H1 (cell line): ENCODE measurements around the gene SRPX2. TPM values are rescaled to one million over a fixed set of nuclear protein-coding genes. Genes with fewer than 3 reads are reported as not detected.

ENCODE experiments used
- CTCF ChIA-PET: fragments of 300-600 bp; sonication (Branson Sonifier 250); formaldehyde crosslinking; loops from one replicate; lab custom pipeline; 2021; ENCODE audit not compliant: partially characterized antibody; lab: Charles Lee
- POLR2A ChIA-PET: fragments of 300-600 bp; sonication (Branson Sonifier 250); formaldehyde crosslinking; loops from one replicate; lab custom pipeline; 2021; ENCODE audit warnings: inconsistent platforms; ENCODE audit not compliant: partially characterized antibody; lab: Charles Lee
- DNase-seq, 2 experiments: peaks; one replicate each; pipeline versions ENCODE4 v3.0.0 to v3.0.0-alpha.2; 2010 to 2022; ENCODE audit warnings: low spot score in 2 of 2, low read depth in 1 of 2, mixed read lengths in 1 of 2
- FAIRE-seq: peaks from 2 replicates; lab custom pipeline; 2011; peaks lifted over from hg19 to GRCh38; lab: Jason Lieb, UNC
- H2AFZ ChIP-seq: 2 replicates; pipeline ENCODE4 v1.8.1; 2012; ENCODE audit warnings: low read length, inconsistent platforms
- H2AK5ac ChIP-seq: 2 replicates; pipeline ENCODE4 v1.6.1; 2013; ENCODE audit warnings: low read depth, low read length
- H2BK120ac ChIP-seq: replicated peaks from 2 replicates; pipeline ENCODE3; 2013; ENCODE audit warnings: low read depth, low read length, inconsistent platforms
- H2BK12ac ChIP-seq: 2 replicates; pipeline ENCODE4 v1.6.1; 2013; ENCODE audit warnings: low read depth, low read length
- H2BK15ac ChIP-seq: 2 replicates; pipeline ENCODE4 v1.6.1; 2013; ENCODE audit warnings: low read length
- H2BK20ac ChIP-seq: 2 replicates; pipeline ENCODE4 v1.6.1; 2013; ENCODE audit warnings: low read length
- H2BK5ac ChIP-seq: 2 replicates; pipeline ENCODE4 v1.6.1; 2013; ENCODE audit warnings: low read depth, low read length
- H3K14ac ChIP-seq: 2 replicates; pipeline ENCODE4 v1.6.1; 2013; ENCODE audit warnings: inconsistent platforms; ENCODE audit not compliant: insufficient read length
- H3K18ac ChIP-seq: 2 replicates; pipeline ENCODE4 v1.6.1; 2013; ENCODE audit warnings: low read length; ENCODE audit errors: extremely low read depth
- H3K23ac ChIP-seq: 2 replicates; pipeline ENCODE4 v1.6.1; 2013; ENCODE audit warnings: inconsistent platforms; ENCODE audit not compliant: insufficient read length
- H3K23me2 ChIP-seq: 2 replicates; pipeline ENCODE4 v1.6.1; 2013; ENCODE audit warnings: low read depth, low read length
- H3K27ac ChIP-seq: 2 replicates; pipeline ENCODE4 v1.6.1; 2011; ENCODE audit warnings: low read depth, low read length, inconsistent platforms
- H3K27me3 ChIP-seq, 4 experiments: replicated peaks in 1 of 4; 1 replicate in 1 of 4; 2 replicates in 3 of 4; pipeline versions ENCODE4 v1.6.1 to v1.8.1; 2011 to 2013; ENCODE audit warnings: low read length in 3 of 4, mild to moderate bottlenecking in 3 of 4, inconsistent platforms in 2 of 4, mixed read lengths in 2 of 4, moderate library complexity in 1 of 4; ENCODE audit not compliant: control insufficient read depth in 3 of 4, insufficient read depth in 3 of 4; ENCODE audit errors: extremely low read depth in 1 of 4
- H3K36me3 ChIP-seq, 4 experiments: 2 replicates each; pipeline versions ENCODE4 v1.6.1 to v1.8.1; 2011 to 2013; ENCODE audit warnings: mild to moderate bottlenecking in 4 of 4, low read length in 3 of 4, moderate library complexity in 2 of 4, control low read depth in 1 of 4, inconsistent platforms in 1 of 4; ENCODE audit not compliant: insufficient read depth in 4 of 4, control insufficient read depth in 2 of 4
- H3K4ac ChIP-seq: replicated peaks from 2 replicates; pipeline ENCODE3; 2013; ENCODE audit warnings: low read length, low read depth, mixed read lengths, inconsistent platforms; ENCODE audit not compliant: insufficient read length
- H3K4me1 ChIP-seq, 4 experiments: replicated peaks in 1 of 4; 1 replicate in 1 of 4; 2 replicates in 3 of 4; pipeline versions ENCODE4 v1.6.1 to v1.8.1; 2011 to 2013; ENCODE audit warnings: low read length in 3 of 4, inconsistent platforms in 2 of 4, mixed read lengths in 1 of 4; ENCODE audit not compliant: insufficient read depth in 4 of 4, control insufficient read depth in 3 of 4
- H3K4me2 ChIP-seq, 2 experiments: 2 replicates each; pipeline versions ENCODE4 v1.6.1 to v1.8.1; 2011 to 2013; ENCODE audit warnings: low read depth in 2 of 2, low read length in 2 of 2, control low read depth in 1 of 2, inconsistent platforms in 1 of 2, mild to moderate bottlenecking in 1 of 2; ENCODE audit not compliant: insufficient read depth in 1 of 2
- H3K4me3 ChIP-seq, 4 experiments: fragments of 200-600, 300-600 bp in 1 of 4; sonication (generic), shearing (Covaris generic), sonication (Bioruptor Twin) in 1 of 4; 2 replicates each; pipeline versions ENCODE4 v1.5.1 to v1.8.1; 2011 to 2016; ENCODE audit warnings: low read length in 4 of 4, low read depth in 3 of 4, control low read depth in 2 of 4, inconsistent platforms in 2 of 4, mild to moderate bottlenecking in 2 of 4, mixed read lengths in 1 of 4, moderate library complexity in 1 of 4; ENCODE audit not compliant: insufficient read depth in 2 of 4; ENCODE audit errors: extremely low read depth in 1 of 4
- H3K56ac ChIP-seq: replicated peaks from 2 replicates; pipeline ENCODE3; 2013; ENCODE audit warnings: low read depth, mild to moderate bottlenecking, mixed read lengths, low read length, inconsistent platforms; ENCODE audit not compliant: insufficient read length
- H3K79me1 ChIP-seq: 2 replicates; pipeline ENCODE4 v1.6.1; 2013; ENCODE audit warnings: low read depth, low read length, control low read depth
- H3K79me2 ChIP-seq, 2 experiments: 2 replicates each; pipeline versions ENCODE4 v1.6.1 to v1.8.1; 2012 to 2013; ENCODE audit warnings: low read length in 2 of 2, mild to moderate bottlenecking in 2 of 2, inconsistent platforms in 1 of 2; ENCODE audit not compliant: insufficient read depth in 2 of 2, control insufficient read depth in 1 of 2
- H3K9ac ChIP-seq, 4 experiments: replicated peaks in 1 of 4; 1 replicate in 1 of 4; 2 replicates in 3 of 4; pipeline versions ENCODE4 v1.6.1 to v1.8.1; 2011 to 2013; ENCODE audit warnings: low read depth in 3 of 4, low read length in 3 of 4, control low read depth in 2 of 4, mild to moderate bottlenecking in 2 of 4, moderate library complexity in 2 of 4, inconsistent platforms in 1 of 4; ENCODE audit errors: extremely low read depth in 1 of 4
- H3K9me3 ChIP-seq, 2 experiments: 2 replicates each; pipeline versions ENCODE4 v1.6.1 to v1.8.1; 2012 to 2013; ENCODE audit warnings: mild to moderate bottlenecking in 2 of 2, moderate library complexity in 2 of 2, control low read depth in 1 of 2, inconsistent platforms in 1 of 2, low read depth in 1 of 2, low read length in 1 of 2, mixed read lengths in 1 of 2; ENCODE audit not compliant: insufficient read depth in 2 of 2
- H4K20me1 ChIP-seq, 2 experiments: replicated peaks in 1 of 2; 2 replicates each; pipeline versions ENCODE3 to v1.8.1; 2011 to 2013; ENCODE audit warnings: inconsistent platforms in 2 of 2, low read length in 2 of 2, mild to moderate bottlenecking in 1 of 2; ENCODE audit not compliant: insufficient read depth in 2 of 2, control insufficient read depth in 1 of 2
- H4K5ac ChIP-seq: 2 replicates; pipeline ENCODE4 v1.6.1; 2013; ENCODE audit warnings: low read length, low read depth, mixed read lengths, inconsistent platforms; ENCODE audit not compliant: insufficient read length
- H4K8ac ChIP-seq: 2 replicates; pipeline ENCODE4 v1.8.0; 2013; ENCODE audit warnings: mild to moderate bottlenecking, moderate library complexity, low read length, inconsistent platforms; ENCODE audit not compliant: insufficient read depth; ENCODE audit errors: extremely low read depth
- H4K91ac ChIP-seq: replicated peaks from 2 replicates; pipeline ENCODE3; 2013; ENCODE audit warnings: low read length, mixed read lengths, inconsistent platforms; ENCODE audit not compliant: insufficient read length
- CEBPB ChIP-seq: IDR thresholded peaks from 2 replicates; pipeline ENCODE4 v1.6.1; 2012; ENCODE audit warnings: low read depth, low read length
- CHD2 ChIP-seq: IDR thresholded peaks from 2 replicates; pipeline ENCODE4 v1.6.1; 2012; ENCODE audit warnings: low read length, improper control_type of control experiment
- HDAC6 ChIP-seq: IDR thresholded peaks from one replicate; pipeline ENCODE4 v1.7.1; 2012; ENCODE audit warnings: low read depth, mild to moderate bottlenecking, inconsistent platforms, low read length, moderate library complexity
- SRF ChIP-seq: IDR thresholded peaks from 2 replicates; pipeline ENCODE4 v1.6.1; 2011; ENCODE audit warnings: mild to moderate bottlenecking, low read depth, low read length, moderate library complexity
- WGBS, 2 experiments: shearing (Covaris generic) in 1 of 2; methylation state at CpG; one replicate each; pipeline versions ENCODE4 v1.1.6 to v1.1.7; 2013 to 2015; ENCODE audit warnings: low lambda C conversion rate in 2 of 2, mixed read lengths in 2 of 2, inconsistent platforms in 1 of 2, low coverage in 1 of 2, missing lambda C conversion rate in 1 of 2; ENCODE audit not compliant: insufficient replicate concordance in 2 of 2, insufficient coverage in 1 of 2, insufficient read length in 1 of 2; ENCODE audit errors: extremely low coverage in 1 of 2, missing lambda C conversion rate in 1 of 2; 5-methylcytosine and 5-hydroxymethylcytosine counted together
- polyA plus RNA-seq, 7 experiments: library from polyadenylated mRNA; depleted of rRNA in 3 of 7; stranded (reverse) in 5 of 7; unstranded in 2 of 7; fragments of >200 nt in 5 of 7; fragments of 200-250 nt in 2 of 7; gene quantifications; 1 replicate in 5 of 7; 2 replicates in 1 of 7; 4 replicates in 1 of 7; pipeline versions ENCODE4 v1.2.1 to v1.2.3, GENCODE V29; 2011 to 2013; ENCODE audit warnings: missing spikeins in 2 of 7, mixed read lengths in 2 of 7
- total RNA-seq: library from RNA; stranded (reverse); fragmentation: NEBNext Ultra II Directional; extraction: Animal tissue kit (Norgen Biotek cat#: 25700); gene quantifications from 2 replicates; pipeline ENCODE4 v1.2.1, GENCODE V29; 2021
- TF ChIP-seq, protein P1 (sequence below), 3 experiments: IDR thresholded peaks; 1 replicate in 2 of 3; 2 replicates in 1 of 3; pipeline versions ENCODE4 v1.5.1 to v1.6.1; 2011; ENCODE audit warnings: low read length in 3 of 3, mild to moderate bottlenecking in 3 of 3, inconsistent platforms in 2 of 3, low read depth in 1 of 3, moderate library complexity in 1 of 3; ENCODE audit not compliant: insufficient read depth in 1 of 3; ENCODE audit errors: control extremely low read depth in 1 of 3

Gene SRPX2
- total and polyA plus RNA-seq, 2 of the 8 experiments (the other 6 are each of a cell fraction or from before 2014, with no cell fraction given) = not detected

DNA sequence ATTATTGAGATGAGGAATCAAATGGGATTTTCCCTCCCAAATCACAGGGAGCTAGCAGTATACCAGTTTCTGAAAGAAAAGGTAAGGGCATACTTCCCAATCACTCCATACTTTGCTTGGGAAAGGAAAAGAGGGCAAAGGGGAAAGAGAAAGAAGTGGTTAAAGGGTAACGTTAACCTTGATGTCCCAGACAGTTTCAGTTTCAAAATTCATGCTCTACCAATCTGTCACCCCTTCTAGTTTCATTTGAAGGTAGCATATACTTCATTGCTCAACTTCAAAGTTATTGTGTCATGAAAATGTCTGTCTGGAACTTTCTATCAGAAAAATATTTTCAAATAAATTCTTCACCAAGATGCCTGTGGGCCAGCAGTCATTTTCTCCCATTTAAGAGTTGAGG lies 43.2 kb upstream of the SRPX2 start:
- H3K27ac ChIP-seq = no peak overlapping the region
- H3K23ac ChIP-seq = no peak overlapping the region
- ChIA-PET CTCF (no interaction called here), POLR2A (interaction anchor here (1.4 kb wide), 1 partner anchor 36 kb away, joined by 5 read pairs; the partner anchor contains the start of gene TSPAN6)
- H3K9ac ChIP-seq = no peak overlapping the region
- peaks cover 0 to 9% (median 0%) of the 10 kb centered on the region in 4 experiments; a peak in 2 of 7 replicates for H3K4me1 ChIP-seq
- no peaks in the 10 kb centered on the region for H3K9me3 ChIP-seq
- H3K4ac ChIP-seq = no peak overlapping the region
- H2BK15ac ChIP-seq = no peak overlapping the region
- H4K8ac ChIP-seq = no peak overlapping the region
- H4K91ac ChIP-seq = no peak overlapping the region
- 88% methylated on average over 1 of the region's 1 CpG; no CpG with 5 or more reads in 1 of the 2 experiments for WGBS, 2 experiments
- no peak overlapping the region; the same call in 1 of the 2 replicates for H3K18ac ChIP-seq
- no peaks in the 10 kb centered on the region for H3K79me2 ChIP-seq
- no peak overlapping the region for H2BK20ac ChIP-seq
- no peak overlapping the region for H3K4me2 ChIP-seq
- no peak overlapping the region for H2AFZ ChIP-seq
- no peak overlapping the region for H2BK12ac ChIP-seq
- no peaks in the 10 kb centered on the region for H3K27me3 ChIP-seq
- H3K36me3 ChIP-seq = no peaks in the 10 kb centered on the region
- no peak for FAIRE-seq
- H2AK5ac ChIP-seq = no peak overlapping the region
- H4K5ac ChIP-seq = no peak overlapping the region
- no peaks in the 10 kb centered on the region for H3K23me2 ChIP-seq
- H4K20me1 ChIP-seq = no peaks in the 10 kb centered on the region
- H3K56ac ChIP-seq = no peak overlapping the region
- no peak overlapping the region for H2BK120ac ChIP-seq
- H3K4me3 ChIP-seq = no peak overlapping the region
- no peak for DNase-seq
- H3K14ac ChIP-seq = no peak overlapping the region
- no peak overlapping the region for H2BK5ac ChIP-seq
- H3K79me1 ChIP-seq = no peaks in the 10 kb centered on the region
- TF ChIP-seq SRF (no peak), HDAC6 (no peak), CEBPB (no peak), CHD2 (no peak)
- TF ChIP-seq, protein P1, sequence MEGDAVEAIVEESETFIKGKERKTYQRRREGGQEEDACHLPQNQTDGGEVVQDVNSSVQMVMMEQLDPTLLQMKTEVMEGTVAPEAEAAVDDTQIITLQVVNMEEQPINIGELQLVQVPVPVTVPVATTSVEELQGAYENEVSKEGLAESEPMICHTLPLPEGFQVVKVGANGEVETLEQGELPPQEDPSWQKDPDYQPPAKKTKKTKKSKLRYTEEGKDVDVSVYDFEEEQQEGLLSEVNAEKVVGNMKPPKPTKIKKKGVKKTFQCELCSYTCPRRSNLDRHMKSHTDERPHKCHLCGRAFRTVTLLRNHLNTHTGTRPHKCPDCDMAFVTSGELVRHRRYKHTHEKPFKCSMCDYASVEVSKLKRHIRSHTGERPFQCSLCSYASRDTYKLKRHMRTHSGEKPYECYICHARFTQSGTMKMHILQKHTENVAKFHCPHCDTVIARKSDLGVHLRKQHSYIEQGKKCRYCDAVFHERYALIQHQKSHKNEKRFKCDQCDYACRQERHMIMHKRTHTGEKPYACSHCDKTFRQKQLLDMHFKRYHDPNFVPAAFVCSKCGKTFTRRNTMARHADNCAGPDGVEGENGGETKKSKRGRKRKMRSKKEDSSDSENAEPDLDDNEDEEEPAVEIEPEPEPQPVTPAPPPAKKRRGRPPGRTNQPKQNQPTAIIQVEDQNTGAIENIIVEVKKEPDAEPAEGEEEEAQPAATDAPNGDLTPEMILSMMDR (IDR thresholded peaks at IDR 0.05; ENCODE audit: control extremely low read depth in 1 of 3, insufficient read depth in 1 of 3, low read depth in 1 of 3, low read length in 3 of 3) = no peak
